Gastroesophageal sphincter (tissue), 3 donors: Measurements from ENCODE around the gene WBP2.

Experiments used
- EP300 ChIP-seq: sonication (generic); formaldehyde crosslinking; IDR thresholded peaks from one replicate; pipeline ENCODE4 v1.6.1; 2017; ENCODE audit warnings: antibody characterized with exemption, mild to moderate bottlenecking
- POLR2A ChIP-seq, 2 donors: fragments of 450-650 bp; IDR thresholded peaks; one replicate each; pipeline ENCODE4 v1.6.1; 2017; ENCODE audit warnings: antibody characterized with exemption in 2 of 2, mild to moderate bottlenecking in 2 of 2, moderate library complexity in 1 of 2
- POLR2AphosphoS5 ChIP-seq: sonication (generic); formaldehyde crosslinking; IDR thresholded peaks from one replicate; pipeline ENCODE4 v1.6.1; 2017; ENCODE audit warnings: antibody characterized with exemption
- TF ChIP-seq, protein P1 (sequence below), 4 experiments: fragments of 200-600 bp in 2 of 4; fragments of 450-650 bp in 2 of 4; sonication (generic) in 1 of 4; IDR thresholded peaks; one replicate each; pipeline ENCODE4 v1.5.1; 2017 to 2019; ENCODE audit warnings: antibody characterized with exemption in 4 of 4, mild to moderate bottlenecking in 2 of 4, moderate library complexity in 2 of 4

- TF ChIP-seq POLR2AphosphoS5 = peak; percentile 44
- TF ChIP-seq, protein P1, sequence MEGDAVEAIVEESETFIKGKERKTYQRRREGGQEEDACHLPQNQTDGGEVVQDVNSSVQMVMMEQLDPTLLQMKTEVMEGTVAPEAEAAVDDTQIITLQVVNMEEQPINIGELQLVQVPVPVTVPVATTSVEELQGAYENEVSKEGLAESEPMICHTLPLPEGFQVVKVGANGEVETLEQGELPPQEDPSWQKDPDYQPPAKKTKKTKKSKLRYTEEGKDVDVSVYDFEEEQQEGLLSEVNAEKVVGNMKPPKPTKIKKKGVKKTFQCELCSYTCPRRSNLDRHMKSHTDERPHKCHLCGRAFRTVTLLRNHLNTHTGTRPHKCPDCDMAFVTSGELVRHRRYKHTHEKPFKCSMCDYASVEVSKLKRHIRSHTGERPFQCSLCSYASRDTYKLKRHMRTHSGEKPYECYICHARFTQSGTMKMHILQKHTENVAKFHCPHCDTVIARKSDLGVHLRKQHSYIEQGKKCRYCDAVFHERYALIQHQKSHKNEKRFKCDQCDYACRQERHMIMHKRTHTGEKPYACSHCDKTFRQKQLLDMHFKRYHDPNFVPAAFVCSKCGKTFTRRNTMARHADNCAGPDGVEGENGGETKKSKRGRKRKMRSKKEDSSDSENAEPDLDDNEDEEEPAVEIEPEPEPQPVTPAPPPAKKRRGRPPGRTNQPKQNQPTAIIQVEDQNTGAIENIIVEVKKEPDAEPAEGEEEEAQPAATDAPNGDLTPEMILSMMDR (IDR thresholded peaks at IDR 0.05) = no peak
- no peak for TF ChIP-seq POLR2A (IDR thresholded peaks at IDR 0.05)
- TF ChIP-seq EP300 = no peak
Observed at GRCh38 chr17:75875940-75876189, 20.7 kb upstream of the WBP2 start.
